PFSK-1 (cell line): ENCODE measurements around the gene CPXM1.

Experiments used
- FOXP2 ChIP-seq: optimal IDR thresholded peaks from 2 replicates; pipeline ENCODE3; 2011; ENCODE audit warnings: borderline replicate concordance, control low read depth, inconsistent platforms; ENCODE audit not compliant: insufficient read depth; ENCODE audit errors: extremely low read length, extremely low read depth
- POLR2AphosphoS5 ChIP-seq: IDR thresholded peaks from 2 replicates; pipeline ENCODE4 v1.6.1; 2012; ENCODE audit warnings: low read depth, mild to moderate bottlenecking, control low read depth, low read length, moderate library complexity
- REST ChIP-seq, 2 experiments: IDR thresholded peaks; 2 replicates each; pipeline versions ENCODE4 v1.6.1 to v1.8.0; 2011 to 2012; ENCODE audit warnings: low read depth in 2 of 2, low read length in 2 of 2, control low read depth in 1 of 2, inconsistent platforms in 1 of 2, mild to moderate bottlenecking in 1 of 2, moderate library complexity in 1 of 2; ENCODE audit not compliant: insufficient read depth in 1 of 2
- SIN3A ChIP-seq: IDR thresholded peaks from 2 replicates; pipeline ENCODE4 v1.6.1; 2012; ENCODE audit warnings: mild to moderate bottlenecking, low read length, moderate library complexity, borderline replicate concordance; ENCODE audit not compliant: insufficient read depth
- TAF1 ChIP-seq: IDR thresholded peaks from 2 replicates; pipeline ENCODE4 v1.6.1; 2012; ENCODE audit warnings: low read length, control low read depth, borderline replicate concordance; ENCODE audit not compliant: insufficient read depth

CPXM1 gene

GRCh38 chr20:2750491-2751251, 49.8 kb downstream of the CPXM1 start:
- TF ChIP-seq REST (IDR thresholded peaks at IDR 0.05; ENCODE audit: insufficient read depth in 1 of 2, low read depth in 2 of 2, low read length in 2 of 2) (no peak), TAF1 (no peak), SIN3A (no peak), FOXP2 (no peak), POLR2AphosphoS5 (no peak)

DNA sequence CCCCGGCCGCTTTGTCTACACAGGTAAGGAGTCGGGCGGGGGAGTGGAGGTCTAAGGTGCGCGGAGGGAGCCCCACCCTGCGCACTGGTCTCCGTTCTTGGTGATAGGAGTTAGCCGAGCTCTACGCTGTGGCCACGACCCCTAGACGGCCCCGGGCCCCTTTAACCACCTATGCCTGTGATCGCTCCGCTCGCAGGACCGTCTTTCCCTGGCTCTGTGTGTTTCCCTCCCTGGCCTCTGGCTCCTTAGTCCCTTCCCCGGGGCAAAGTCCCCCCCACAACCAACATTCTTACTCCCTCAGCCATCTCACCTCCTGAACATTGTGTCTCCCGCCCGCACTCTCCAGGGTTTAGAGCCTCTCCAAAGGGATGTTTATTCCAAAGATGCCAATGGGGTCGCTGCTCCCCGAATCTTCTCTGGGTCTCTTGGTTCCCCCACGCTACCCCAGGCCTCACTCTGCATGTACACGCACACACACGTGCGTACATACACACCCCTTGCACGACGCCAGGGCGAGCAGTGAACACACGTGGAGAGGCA, 50.4 kb downstream of the CPXM1 start:
- TF ChIP-seq TAF1, result no peak
- TF ChIP-seq FOXP2, result no peak
- TF ChIP-seq SIN3A, result no peak
- TF ChIP-seq REST (IDR thresholded peaks at IDR 0.05; ENCODE audit: insufficient read depth in 1 of 2, low read depth in 2 of 2, low read length in 2 of 2), result no peak
- no peak for TF ChIP-seq POLR2AphosphoS5

- TF ChIP-seq SIN3A, result no peak
- no peak for TF ChIP-seq FOXP2
- no peak for TF ChIP-seq REST (IDR thresholded peaks at IDR 0.05; ENCODE audit: insufficient read depth in 1 of 2, low read depth in 2 of 2, low read length in 2 of 2)
- no peak for TF ChIP-seq POLR2AphosphoS5
- TF ChIP-seq TAF1, result no peak
These were observed 51.0 kb downstream of the CPXM1 start for GRCh38 chr20:2749343-2749950.

GRCh38 chr20:2748551-2749342, 51.7 kb downstream of the CPXM1 start:
- TF ChIP-seq REST (IDR thresholded peaks at IDR 0.05; ENCODE audit: insufficient read depth in 1 of 2, low read depth in 2 of 2, low read length in 2 of 2), result no peak
- TF ChIP-seq FOXP2, result no peak
- no peak for TF ChIP-seq TAF1
- no peak for TF ChIP-seq SIN3A
- no peak for TF ChIP-seq POLR2AphosphoS5
